ENCODE measurements around the gene TEAD1.

- TF ChIP-seq, protein P1, sequence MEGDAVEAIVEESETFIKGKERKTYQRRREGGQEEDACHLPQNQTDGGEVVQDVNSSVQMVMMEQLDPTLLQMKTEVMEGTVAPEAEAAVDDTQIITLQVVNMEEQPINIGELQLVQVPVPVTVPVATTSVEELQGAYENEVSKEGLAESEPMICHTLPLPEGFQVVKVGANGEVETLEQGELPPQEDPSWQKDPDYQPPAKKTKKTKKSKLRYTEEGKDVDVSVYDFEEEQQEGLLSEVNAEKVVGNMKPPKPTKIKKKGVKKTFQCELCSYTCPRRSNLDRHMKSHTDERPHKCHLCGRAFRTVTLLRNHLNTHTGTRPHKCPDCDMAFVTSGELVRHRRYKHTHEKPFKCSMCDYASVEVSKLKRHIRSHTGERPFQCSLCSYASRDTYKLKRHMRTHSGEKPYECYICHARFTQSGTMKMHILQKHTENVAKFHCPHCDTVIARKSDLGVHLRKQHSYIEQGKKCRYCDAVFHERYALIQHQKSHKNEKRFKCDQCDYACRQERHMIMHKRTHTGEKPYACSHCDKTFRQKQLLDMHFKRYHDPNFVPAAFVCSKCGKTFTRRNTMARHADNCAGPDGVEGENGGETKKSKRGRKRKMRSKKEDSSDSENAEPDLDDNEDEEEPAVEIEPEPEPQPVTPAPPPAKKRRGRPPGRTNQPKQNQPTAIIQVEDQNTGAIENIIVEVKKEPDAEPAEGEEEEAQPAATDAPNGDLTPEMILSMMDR (IDR thresholded peaks at IDR 0.05): no peak
- TF ChIP-seq POLR2A (IDR thresholded peaks at IDR 0.05): no peak
Measured at GRCh38 chr11:12733091-12733490, 58.9 kb downstream of the TEAD1 start.
